ENCODE data around the gene SMPX.

Gene SMPX

GRCh38 chrX:21741869-21742701 is 15.8 kb downstream of the SMPX start:
- no peak for DNase-seq

- DNase-seq, result no peak
These were observed 16.6 kb downstream of the SMPX start for GRCh38 chrX:21741364-21741763.

GRCh38 chrX:21740329-21741274 is 17.3 kb downstream of the SMPX start:
- DNase-seq, result no peak

GRCh38 chrX:21738950-21739287 is 19.0 kb downstream of the SMPX start:
- no peak for DNase-seq

GRCh38 chrX:21738210-21738949 is 19.5 kb downstream of the SMPX start:
- no peak for DNase-seq

- no peak for DNase-seq
These were observed 22.2 kb downstream of the SMPX start for GRCh38 chrX:21735768-21736127.

GRCh38 chrX:21735038-21735767 is 22.7 kb downstream of the SMPX start:
- no peak for DNase-seq

- no peak for DNase-seq
These were observed 23.7 kb downstream of the SMPX start for GRCh38 chrX:21734175-21734574.

GRCh38 chrX:21733705-21734104 is 24.2 kb downstream of the SMPX start:
- DNase-seq, result no peak

GRCh38 chrX:21730026-21730425 is 27.9 kb downstream of the SMPX start:
- DNase-seq, result no peak

- DNase-seq, result no peak
These were observed 29.5 kb downstream of the SMPX start for GRCh38 chrX:21728276-21728968.

GRCh38 chrX:21725916-21726315 is 32.0 kb downstream of the SMPX start:
- no peak for DNase-seq

GRCh38 chrX:21725496-21725895 is 32.4 kb downstream of the SMPX start:
- no peak for DNase-seq

- no peak for DNase-seq
These were observed 34.1 kb downstream of the SMPX start for GRCh38 chrX:21723814-21724213.

- DNase-seq, result no peak
These were observed 34.8 kb downstream of the SMPX start for GRCh38 chrX:21723084-21723483.

- DNase-seq, result no peak
These were observed 36.7 kb downstream of the SMPX start for GRCh38 chrX:21721195-21721594.

GRCh38 chrX:21718575-21718974 is 39.3 kb downstream of the SMPX start:
- DNase-seq, result no peak

- DNase-seq, result no peak
These were observed 40.1 kb downstream of the SMPX start for GRCh38 chrX:21717802-21718201.

- no peak for DNase-seq
These were observed 42.1 kb downstream of the SMPX start for GRCh38 chrX:21715825-21716224.

GRCh38 chrX:21715337-21715736 is 42.6 kb downstream of the SMPX start:
- no peak for DNase-seq

- no peak for DNase-seq
These were observed 46.1 kb downstream of the SMPX start for GRCh38 chrX:21711848-21712197.
